Stromal cell of bone marrow (primary cell): ENCODE data around the gene ROR1.
A peak's percentile ranks its signal among the peaks of the same experiment; 100 is the strongest.

Source experiments
- DNase-seq: peaks from one replicate; pipeline ENCODE4 v3.0.0-alpha.2; 2012; ENCODE audit warnings: low read depth

ROR1 gene

DNA sequence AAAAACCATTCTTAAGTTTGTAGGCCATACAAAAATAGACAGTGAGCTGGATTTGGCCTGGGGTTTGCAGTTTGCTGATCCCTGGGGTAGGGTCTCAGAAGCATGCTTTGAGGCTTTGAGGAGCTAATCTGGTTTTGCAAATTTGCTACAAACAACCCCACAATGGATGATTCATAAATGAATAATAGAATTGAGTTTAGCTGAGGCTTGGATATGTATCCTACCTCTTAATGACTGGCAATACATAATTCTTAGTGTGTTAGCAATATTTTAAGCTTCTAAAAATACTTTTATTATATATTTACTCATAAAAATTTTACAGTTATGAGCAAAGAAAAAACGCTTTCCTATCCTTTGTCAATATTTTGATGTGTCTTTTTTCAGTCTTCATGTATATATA is 50.6 kb downstream of the ROR1 start:
- DNase-seq, result no peak

- DNase-seq, result no peak
Measured at GRCh38 chr1:63825111-63825510, 51.3 kb downstream of the ROR1 start.

DNA sequence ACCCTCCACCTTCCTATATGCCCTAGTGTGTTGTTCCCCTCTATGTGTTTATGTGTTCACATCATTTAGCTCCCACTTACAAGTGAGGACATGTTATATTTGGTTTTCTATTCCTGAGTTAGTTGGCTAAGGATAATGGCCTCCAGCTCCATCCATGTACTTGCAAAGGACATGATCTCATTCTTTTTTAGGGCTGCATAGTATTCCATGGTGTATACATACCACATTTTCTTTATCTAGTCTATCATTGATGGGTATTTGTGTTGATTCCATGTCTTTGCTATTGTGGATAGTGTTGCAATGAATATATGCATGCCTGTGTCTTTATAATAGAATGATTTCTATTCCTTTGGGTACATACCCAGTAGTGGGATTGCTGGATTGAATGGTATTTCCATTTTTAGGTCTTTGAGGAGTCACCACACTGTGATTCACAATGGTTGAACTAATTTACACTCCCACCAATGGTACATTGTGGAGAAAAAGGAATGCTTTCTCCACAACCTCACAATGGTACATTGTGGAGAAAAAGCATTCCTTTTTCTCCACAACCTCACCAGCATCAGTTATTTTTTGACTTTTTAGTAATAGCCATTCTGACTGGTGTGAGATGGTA is 52.5 kb downstream of the ROR1 start:
- DNase-seq, result peak; percentile 76

- DNase-seq, result no peak
Measured at GRCh38 chr1:63827411-63828321, 53.8 kb downstream of the ROR1 start.

- DNase-seq, result no peak
Measured at GRCh38 chr1:63828322-63829044, 54.7 kb downstream of the ROR1 start.

DNA sequence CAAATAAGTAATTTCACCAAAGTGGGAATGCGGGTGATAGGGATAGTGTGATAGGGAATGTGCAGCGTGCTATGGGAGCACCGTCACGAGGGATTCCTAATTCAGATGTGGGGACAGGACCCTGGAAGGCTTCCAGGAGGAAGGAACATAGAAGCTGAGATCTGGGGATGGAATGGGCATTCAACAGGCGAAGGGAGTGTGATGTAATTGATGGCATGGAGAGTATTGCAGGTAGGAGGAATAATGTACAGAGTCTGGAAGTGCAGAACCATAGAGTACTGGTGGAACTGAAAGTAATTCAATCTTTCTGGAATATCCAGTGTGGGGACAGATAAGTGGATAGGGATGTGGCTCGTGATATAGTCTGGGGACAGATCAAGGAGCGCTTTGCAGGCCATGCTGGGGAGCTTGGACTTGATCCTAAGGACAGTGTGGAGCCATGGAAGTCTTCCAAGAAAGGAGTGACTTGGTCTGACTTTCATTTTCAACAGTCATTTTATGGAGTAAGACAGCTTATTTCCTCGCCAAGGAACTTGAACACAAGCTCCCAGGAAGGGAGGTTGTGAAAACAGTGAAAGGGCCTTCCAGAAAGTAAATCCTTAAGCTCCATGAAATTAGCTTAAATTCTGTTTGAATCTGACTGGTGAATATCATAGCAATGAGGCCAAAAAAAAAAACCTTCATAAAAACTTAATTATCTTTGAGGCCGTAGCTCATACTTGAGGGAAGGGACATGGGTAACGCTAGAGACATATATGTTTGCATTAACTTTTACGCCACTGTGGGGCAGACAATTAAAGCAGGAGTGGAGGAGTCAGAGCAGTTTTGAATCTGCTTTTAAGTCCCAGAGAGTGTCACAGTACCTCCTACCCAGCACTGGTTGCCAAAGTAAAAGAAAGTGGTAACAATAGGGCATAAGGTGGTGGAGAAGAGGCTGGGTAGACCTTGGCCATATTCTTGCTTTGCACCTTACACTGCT is 55.8 kb downstream of the ROR1 start:
- DNase-seq, result peak; percentile 55

- DNase-seq, result no peak
Measured at GRCh38 chr1:63831409-63831808, 57.6 kb downstream of the ROR1 start.

DNA sequence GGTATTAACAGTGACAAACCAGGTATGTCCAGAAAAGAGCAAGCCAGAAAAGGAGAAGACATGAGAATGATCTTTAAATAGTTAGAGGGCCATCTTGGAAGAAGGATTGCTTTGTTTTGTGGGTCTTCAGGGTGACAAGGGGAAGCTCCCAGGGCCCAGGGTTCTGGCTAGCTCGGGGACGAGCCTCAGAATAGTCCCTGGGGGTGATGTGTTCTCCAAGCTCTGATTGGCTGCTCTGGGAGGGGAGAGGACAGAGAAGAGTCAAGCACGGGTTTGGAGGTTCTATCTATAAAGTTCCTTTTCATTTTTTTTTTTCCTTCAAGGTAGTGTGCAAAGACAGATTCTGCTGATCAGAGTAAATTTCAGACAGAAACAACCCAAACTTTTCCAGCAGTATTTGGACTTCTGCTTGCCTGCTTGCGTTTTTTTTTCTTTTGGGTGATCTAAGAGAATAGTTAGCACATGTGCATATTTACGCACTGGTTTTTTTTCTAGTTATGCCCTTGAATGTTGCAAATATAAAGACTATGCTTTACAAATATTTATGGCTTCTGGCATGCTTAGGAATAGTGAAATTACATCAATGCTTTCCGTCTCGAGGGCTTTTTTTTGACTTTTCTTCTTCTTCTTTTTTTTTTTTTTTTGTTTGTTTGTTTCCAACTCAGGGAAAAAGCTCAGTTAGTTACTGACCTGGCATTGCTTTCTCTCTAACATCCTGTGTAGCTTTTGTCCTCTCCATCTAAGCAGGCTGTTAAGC is 59.7 kb downstream of the ROR1 start:
- no peak for DNase-seq

- no peak for DNase-seq
Measured at GRCh38 chr1:63835128-63835527, 61.3 kb downstream of the ROR1 start.

GRCh38 chr1:63836374-63836773 is 62.6 kb downstream of the ROR1 start:
- DNase-seq, result no peak

GRCh38 chr1:63836830-63837229 is 63.0 kb downstream of the ROR1 start:
- no peak for DNase-seq

- DNase-seq, result no peak
Measured at GRCh38 chr1:63843010-63843409, 69.2 kb downstream of the ROR1 start.

GRCh38 chr1:63843884-63844283 is 70.1 kb downstream of the ROR1 start:
- DNase-seq, result no peak

DNA sequence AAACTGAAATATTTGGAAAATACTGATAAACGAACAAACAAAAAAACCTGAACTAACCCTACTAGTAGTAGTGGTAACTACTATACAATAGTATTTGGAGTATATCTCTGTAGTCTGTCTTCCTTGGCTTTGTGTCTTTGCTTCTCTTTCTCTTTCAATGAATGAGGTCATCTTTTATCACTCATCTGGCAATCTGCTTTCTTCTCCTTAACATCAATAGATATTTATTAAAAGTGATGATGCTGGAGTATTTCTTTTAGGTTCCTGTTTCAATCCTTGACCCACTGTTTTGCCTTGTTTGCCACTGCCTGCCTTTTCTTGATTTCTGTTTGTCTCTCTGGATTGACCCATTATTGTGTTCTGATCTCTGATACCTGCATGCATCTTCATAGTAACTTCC is 71.5 kb downstream of the ROR1 start:
- DNase-seq, result no peak

GRCh38 chr1:63847308-63847910 is 73.6 kb downstream of the ROR1 start:
- no peak for DNase-seq

- no peak for DNase-seq
Measured at GRCh38 chr1:63848733-63849132, 74.9 kb downstream of the ROR1 start.

DNA sequence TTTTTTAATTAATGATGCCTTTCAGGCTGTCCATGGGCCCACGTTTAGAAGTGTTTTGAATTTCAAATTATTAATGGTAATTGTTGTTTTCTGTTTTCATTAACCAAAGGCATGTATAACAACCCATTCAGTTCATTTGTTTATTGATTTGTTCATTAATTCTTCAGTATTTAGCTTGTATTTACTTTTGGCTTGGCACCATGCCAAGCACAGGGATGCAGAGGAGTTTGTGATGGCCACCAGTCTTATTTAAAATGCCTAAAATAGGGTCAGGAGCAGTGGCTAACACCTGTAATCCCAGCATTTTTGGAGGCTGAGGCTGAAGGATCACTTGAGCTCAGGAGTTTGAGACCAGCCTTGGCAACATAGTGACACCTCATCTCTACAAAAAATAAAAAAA is 75.3 kb downstream of the ROR1 start:
- DNase-seq, result no peak

DNA sequence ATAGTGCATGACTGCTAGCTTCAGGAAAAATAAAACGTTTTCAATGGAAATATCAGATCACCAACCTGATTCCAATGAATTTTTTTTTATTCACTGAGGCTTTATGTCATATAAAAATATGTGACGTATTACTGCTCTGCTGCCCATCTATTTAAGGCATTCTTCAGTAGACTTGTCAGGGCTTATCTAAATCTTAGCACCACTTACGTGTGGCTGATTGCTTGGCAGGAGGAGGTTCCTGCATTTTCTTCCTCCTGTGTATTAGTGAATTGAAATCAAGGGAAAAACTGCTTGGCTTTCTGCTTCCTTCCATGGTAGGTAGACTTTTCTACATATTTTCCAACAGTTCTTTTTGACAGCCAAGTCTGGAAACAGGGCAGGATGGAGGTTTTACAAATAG is 80.3 kb downstream of the ROR1 start:
- DNase-seq, result no peak

DNA sequence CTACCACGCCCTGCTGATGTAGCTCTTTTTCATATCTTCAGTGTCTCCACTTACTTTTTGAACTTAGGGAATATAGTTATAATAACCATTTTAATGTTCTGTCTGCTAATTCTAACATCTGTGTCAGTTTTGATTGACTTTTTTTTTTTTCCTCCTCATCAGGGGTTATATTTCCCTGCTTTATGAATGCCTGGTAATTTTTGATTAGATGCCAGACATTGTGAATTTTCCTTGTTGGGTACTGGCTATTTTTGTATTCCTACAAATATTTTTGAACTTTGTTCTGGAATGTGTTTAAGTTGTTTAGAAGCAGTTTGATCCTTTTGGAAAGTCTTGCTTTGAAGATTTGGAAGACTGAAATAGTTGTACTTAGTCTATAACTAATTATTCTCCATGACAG is 82.1 kb downstream of the ROR1 start:
- no peak for DNase-seq

DNA sequence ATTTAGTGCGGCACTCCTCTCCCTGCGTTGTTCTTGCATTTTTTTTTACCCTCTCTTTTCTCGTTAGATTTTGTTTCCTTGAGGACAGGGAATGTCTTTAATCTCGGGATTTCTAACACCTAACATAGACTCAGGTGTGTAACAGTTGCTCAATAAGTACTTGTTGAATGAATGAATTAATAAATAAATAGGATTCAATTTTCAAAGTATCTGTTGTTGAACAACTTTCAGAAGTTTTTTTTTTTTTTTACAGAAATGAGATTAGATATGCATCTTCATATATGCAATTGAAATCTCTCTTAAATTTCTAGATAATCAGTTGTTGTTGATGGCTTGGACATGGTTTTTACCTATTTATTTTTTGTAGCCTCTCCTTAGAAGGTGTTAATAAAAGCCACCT is 83.1 kb downstream of the ROR1 start:
- DNase-seq, result no peak

DNA sequence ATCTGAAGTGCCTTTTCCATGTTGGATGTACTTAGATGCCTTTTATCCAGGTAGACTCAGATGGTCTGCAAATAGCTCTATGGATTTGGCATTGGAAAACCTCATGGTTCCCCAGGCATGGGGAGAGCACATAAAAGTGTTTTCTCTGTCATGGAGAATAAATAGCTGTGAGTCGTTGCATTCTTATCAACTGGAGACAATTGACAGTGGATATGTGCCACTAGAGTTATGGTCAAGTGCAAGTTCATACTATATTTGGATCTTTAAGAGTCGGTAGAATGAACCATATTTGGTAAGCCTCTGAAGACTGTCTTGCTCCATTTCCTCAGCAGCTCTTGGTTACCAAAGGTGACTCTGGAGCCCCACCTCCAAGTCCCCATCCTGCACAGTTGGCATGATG is 83.7 kb downstream of the ROR1 start:
- DNase-seq, result no peak
